NCI-H2081 treated with DMSO at 0.1 percent for 48 hours (cell line): ENCODE results near the gene PFN3.
A peak's percentile ranks its signal among the peaks of the same experiment; 100 is the strongest.
"Not testable (repeated sequence)": the region's sequence is repeated elsewhere in the genome, so short reads cannot be mapped to it uniquely, and the experiment has no call there.

Experiments used
- DNase-seq: peaks from one replicate; lab custom pipeline; 2025; lab: John Stamatoyannopoulos, UW

Gene PFN3

GRCh38 chr5:177425196-177425800 is 24.8 kb upstream of the PFN3 start:
- DNase-seq = no peak

GRCh38 chr5:177423671-177424070 is 23.2 kb upstream of the PFN3 start:
- DNase-seq = no peak

- no peak for DNase-seq
Measured at GRCh38 chr5:177421062-177421798, 20.8 kb upstream of the PFN3 start.

- DNase-seq = not testable (repeated sequence)
Measured at GRCh38 chr5:177420472-177420871, 20.0 kb upstream of the PFN3 start.

GRCh38 chr5:177419046-177419445 is 18.6 kb upstream of the PFN3 start:
- no peak for DNase-seq

- not testable (repeated sequence) for DNase-seq
Measured at GRCh38 chr5:177417081-177417480, 16.6 kb upstream of the PFN3 start.

- DNase-seq = no peak
Measured at GRCh38 chr5:177414481-177414880, 14.0 kb upstream of the PFN3 start.

- no peak for DNase-seq
Measured at GRCh38 chr5:177412603-177413233, 12.3 kb upstream of the PFN3 start.

- no peak for DNase-seq
Measured at GRCh38 chr5:177410575-177410974, 10.1 kb upstream of the PFN3 start.

GRCh38 chr5:177409043-177409801 is 8.8 kb upstream of the PFN3 start, which contains the start of gene F12:
F12 (minus strand) TSS chr5:177409564; CDS start chr5:177409527, 37 bp downstream.
- no peak for DNase-seq

- DNase-seq = no peak
Measured at GRCh38 chr5:177405805-177406204, 5.3 kb upstream of the PFN3 start.

GRCh38 chr5:177405312-177405711 is 4.9 kb upstream of the PFN3 start:
- no peak for DNase-seq

GRCh38 chr5:177404641-177405179 is 4.2 kb upstream of the PFN3 start:
- DNase-seq = no peak

- peak; percentile 36 for DNase-seq
Measured at GRCh38 chr5:177403792-177404640, 3.6 kb upstream of the PFN3 start.

- DNase-seq = no peak
Measured at GRCh38 chr5:177403102-177403791, 2.8 kb upstream of the PFN3 start.

- peak; percentile 76 for DNase-seq
Measured at GRCh38 chr5:177402271-177403043, 2.0 kb upstream of the PFN3 start.

GRCh38 chr5:177397875-177398390 is 2.5 kb downstream of the PFN3 start:
- no peak for DNase-seq

GRCh38 chr5:177396807-177397206 is 3.7 kb downstream of the PFN3 start:
- no peak for DNase-seq

GRCh38 chr5:177396078-177396477 is 4.4 kb downstream of the PFN3 start:
- DNase-seq = no peak

- no peak for DNase-seq
Measured at GRCh38 chr5:177393990-177394389, 6.5 kb downstream of the PFN3 start.
